SK-N-SH treated with all-trans-retinoic acid at 6 μM for 48 hours (cell line): Measurements from ENCODE around the gene CKLF.
A peak's percentile ranks its signal among the peaks of the same experiment; 100 is the strongest.

Source experiments
- ATAC-seq: fragments of 200-7000 bp; cut with Tn5 transposase; 3 replicates; pipeline ENCODE4 v1.9.1; 2020; ENCODE audit warnings: mild to moderate bottlenecking, moderate library complexity
- ARNTL ChIP-seq: fragments of 450-650 bp; formaldehyde crosslinking; IDR thresholded peaks from 2 replicates; pipeline ENCODE4 v1.5.0; 2020; ENCODE audit warnings: low read depth, mild to moderate bottlenecking, moderate library complexity, borderline replicate concordance
- BACH2 ChIP-seq: fragments of 250-450 bp; sonication (Bioruptor Pico); IDR thresholded peaks from 2 replicates; pipeline ENCODE4 v1.9.0; 2021; ENCODE audit warnings: mild to moderate bottlenecking, borderline replicate concordance
- CREB5 ChIP-seq: fragments of 250-450 bp; sonication (Bioruptor Pico); IDR thresholded peaks from 2 replicates; pipeline ENCODE4 v1.5.1; 2020; ENCODE audit warnings: low read depth, mild to moderate bottlenecking, moderate library complexity
- CSDC2 ChIP-seq: fragments of 250-450 bp; sonication (Bioruptor Pico); IDR thresholded peaks from 2 replicates; pipeline ENCODE4 v1.5.0; 2020; ENCODE audit warnings: mild to moderate bottlenecking, moderate library complexity
- CSRNP3 ChIP-seq: fragments of 250-450 bp; sonication (Bioruptor Pico); IDR thresholded peaks from 2 replicates; pipeline ENCODE4 v1.5.1; 2021; ENCODE audit warnings: mild to moderate bottlenecking, moderate library complexity
- ESRRG ChIP-seq: fragments of 250-450 bp; sonication (Bioruptor Pico); IDR thresholded peaks from 2 replicates; pipeline ENCODE4 v1.6.1; 2021; ENCODE audit warnings: mild to moderate bottlenecking
- GLIS3 ChIP-seq: fragments of 250-450 bp; sonication (Bioruptor Pico); IDR thresholded peaks from 2 replicates; pipeline ENCODE4 v1.5.0; 2020; ENCODE audit warnings: mild to moderate bottlenecking, moderate library complexity
- ISL1 ChIP-seq: fragments of 250-450 bp; sonication (Bioruptor Pico); IDR thresholded peaks from 2 replicates; pipeline ENCODE4 v2.1.2; 2022; ENCODE audit warnings: mild to moderate bottlenecking, moderate library complexity
- OSR1 ChIP-seq: fragments of 250-450 bp; sonication (Bioruptor Pico); IDR thresholded peaks from 2 replicates; pipeline ENCODE4 v1.8.0; 2022; ENCODE audit warnings: moderate library complexity, mild to moderate bottlenecking, inconsistent platforms
- PATZ1 ChIP-seq: fragments of 250-450 bp; sonication (Bioruptor Pico); IDR thresholded peaks from 2 replicates; pipeline ENCODE4 v1.8.0; 2020; ENCODE audit warnings: mild to moderate bottlenecking, moderate library complexity, borderline replicate concordance
- POU6F1 ChIP-seq: fragments of 250-450 bp; sonication (Bioruptor Pico); IDR thresholded peaks from 2 replicates; pipeline ENCODE4 v1.8.0; 2021; ENCODE audit warnings: low read depth, mild to moderate bottlenecking, moderate library complexity, borderline replicate concordance
- PPARA ChIP-seq: fragments of 250-450 bp; sonication (Bioruptor Pico); IDR thresholded peaks from 2 replicates; pipeline ENCODE4 v1.5.0; 2020; ENCODE audit warnings: mild to moderate bottlenecking, borderline replicate concordance
- RARB ChIP-seq: fragments of 250-450 bp; sonication (Bioruptor Pico); IDR thresholded peaks from 2 replicates; pipeline ENCODE4 v1.8.0; 2021; ENCODE audit warnings: mild to moderate bottlenecking, moderate library complexity
- SNAI2 ChIP-seq: fragments of 250-450 bp; sonication (Bioruptor Pico); IDR thresholded peaks from 2 replicates; pipeline ENCODE4 v1.5.0; 2020; ENCODE audit warnings: mild to moderate bottlenecking, moderate library complexity
- TCF4 ChIP-seq: fragments of 250-450 bp; sonication (Bioruptor Pico); IDR thresholded peaks from 2 replicates; pipeline ENCODE4 v1.8.0; 2021; ENCODE audit warnings: mild to moderate bottlenecking, moderate library complexity, borderline replicate concordance
- TOX ChIP-seq: fragments of 250-450 bp; sonication (Bioruptor Pico); IDR thresholded peaks from 2 replicates; pipeline ENCODE4 v1.8.0; 2021; ENCODE audit warnings: mild to moderate bottlenecking, moderate library complexity, borderline replicate concordance
- TSHZ2 ChIP-seq: fragments of 250-450 bp; sonication (Bioruptor Pico); IDR thresholded peaks from 2 replicates; pipeline ENCODE4 v1.5.0; 2020; ENCODE audit warnings: mild to moderate bottlenecking, moderate library complexity
- ZFP3 ChIP-seq: fragments of 250-450 bp; sonication (Bioruptor Pico); IDR thresholded peaks from 2 replicates; pipeline ENCODE4 v1.5.0; 2020; ENCODE audit warnings: mild to moderate bottlenecking, moderate library complexity
- ZFP30 ChIP-seq: fragments of 450-650 bp; formaldehyde crosslinking; IDR thresholded peaks from 2 replicates; pipeline ENCODE4 v1.5.0; 2022; ENCODE audit warnings: mild to moderate bottlenecking, moderate library complexity
- ZNF565 ChIP-seq: fragments of 450-650 bp; formaldehyde crosslinking; conservative IDR thresholded peaks from 2 replicates; pipeline ENCODE4 v1.5.0; 2020; ENCODE audit warnings: low read depth, mild to moderate bottlenecking, moderate library complexity
- ZNF70 ChIP-seq: fragments of 450-650 bp; formaldehyde crosslinking; IDR thresholded peaks from 2 replicates; pipeline ENCODE4 v1.5.0; 2020; ENCODE audit warnings: mild to moderate bottlenecking, moderate library complexity
- ZNF8 ChIP-seq: fragments of 450-650 bp; formaldehyde crosslinking; IDR thresholded peaks from 2 replicates; pipeline ENCODE4 v1.5.0; 2020; ENCODE audit warnings: mild to moderate bottlenecking, moderate library complexity

Gene CKLF

GRCh38 chr16:66562986-66563385, 10.6 kb downstream of the CKLF start:
- no peak; the same call in 2 of the 3 replicates for ATAC-seq
- TF ChIP-seq CSRNP3 (no peak), RARB (CRISPR knock-in tag) (no peak), ZFP3 (CRISPR knock-in tag) (no peak), ZNF565 (CRISPR knock-in tag) (no peak), CREB5 (CRISPR knock-in tag) (no peak), ARNTL (CRISPR knock-in tag) (no peak), POU6F1 (CRISPR knock-in tag) (no peak)

- ATAC-seq = peak; percentile 75
- TF ChIP-seq ISL1 (CRISPR knock-in tag) (peak; percentile 80), PATZ1 (CRISPR knock-in tag) (peak; percentile 64; the same call in 1 of the 2 replicates), PPARA (no peak), GLIS3 (no peak), ZNF8 (CRISPR knock-in tag) (no peak), ZFP30 (CRISPR knock-in tag) (no peak)
These were observed 11.4 kb downstream of the CKLF start for GRCh38 chr16:66563574-66564334.

GRCh38 chr16:66566051-66566901, 13.9 kb downstream of the CKLF start, which contains the start of gene CMTM1:
CMTM1 (plus strand) TSS chr16:66566439; CDS start chr16:66566514, 75 bp downstream.
- no peak for ATAC-seq
- TF ChIP-seq GLIS3 (no peak), TOX (CRISPR knock-in tag) (no peak), CREB5 (CRISPR knock-in tag) (no peak), OSR1 (CRISPR knock-in tag) (no peak), ESRRG (CRISPR knock-in tag) (no peak), PPARA (no peak), ZFP30 (CRISPR knock-in tag) (no peak), ZNF70 (no peak), POU6F1 (CRISPR knock-in tag) (no peak), CSRNP3 (no peak), BACH2 (no peak), RARB (CRISPR knock-in tag) (no peak), ISL1 (CRISPR knock-in tag) (no peak), TSHZ2 (CRISPR knock-in tag) (no peak), SNAI2 (no peak), CSDC2 (CRISPR knock-in tag) (no peak), TCF4 (CRISPR knock-in tag) (no peak)
